ENCODE measurements around the gene AKNAD1. TPM values are rescaled to one million over a fixed set of nuclear protein-coding genes. Genes with fewer than 3 reads are reported as not detected.

AKNAD1 gene
- total RNA-seq, 2 experiments from 2014 or later: not detected

DNA sequence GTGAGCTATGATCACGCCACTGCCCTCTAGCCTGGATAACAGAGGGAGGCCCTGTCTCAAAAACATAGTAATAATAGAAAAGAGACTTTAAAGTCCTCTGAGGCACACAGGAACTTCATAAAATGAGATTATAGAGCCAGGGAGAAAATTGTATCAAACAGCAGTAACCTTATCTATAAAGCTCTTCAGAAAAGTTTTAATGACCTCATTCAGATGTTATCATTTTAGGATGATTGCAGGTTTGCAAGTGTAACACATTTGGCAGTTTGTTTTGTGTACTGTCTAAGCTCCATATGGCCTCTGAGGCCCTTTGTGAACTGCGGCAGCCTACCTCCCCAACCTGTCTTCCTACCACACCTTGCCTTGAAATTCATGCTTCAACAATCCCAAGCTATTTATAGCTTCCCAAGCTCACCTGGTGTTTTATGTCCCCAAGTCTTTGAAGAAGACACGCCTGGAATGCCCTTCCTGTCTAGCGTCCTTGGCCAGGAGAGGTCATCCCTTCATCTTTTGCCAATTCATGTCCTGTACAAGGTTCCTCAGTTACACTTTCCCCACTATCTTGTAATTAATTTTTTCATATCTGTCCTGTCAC is 8.5 kb upstream of the AKNAD1 start:
- ChIA-PET POLR2A (interaction anchor here (1.4 to 1.6 kb wide), 2 partner anchors 23 to 24 kb away, joined by 3 to 4 read pairs; no protein-coding TSS in a partner anchor), CTCF (ENCODE audit: unreplicated experiment) (no interaction called here)
- Histone ChIP-seq H3K79me2 (ENCODE audit: insufficient read depth, low read depth, low read length) (no peaks in the 10 kb centered on the region), H3K36me3 (ENCODE audit: insufficient read depth, low read length) (no peaks in the 10 kb centered on the region), H3K9me3 (ENCODE audit: low read length) (no peaks in the 10 kb centered on the region), H3K27ac (ENCODE audit: low read depth, low read length, poor library complexity, severe bottlenecking) (no peak overlapping the region), H3K4me3 (ENCODE audit: low read depth, low read length, poor library complexity, severe bottlenecking) (no peak overlapping the region), H2AFZ (ENCODE audit: low read length) (no peak overlapping the region), H4K20me1 (ENCODE audit: insufficient read depth, low read length) (no peaks in the 10 kb centered on the region), H3K9me2 (ENCODE audit: insufficient read depth, low read length) (no peaks in the 10 kb centered on the region), H3K4me2 (ENCODE audit: low read length) (no peak overlapping the region), H3K4me1 (ENCODE audit: insufficient read depth, low read length, poor library complexity, severe bottlenecking) (peaks cover 10% of the 10 kb centered on the region)
- TF ChIP-seq, protein P1, sequence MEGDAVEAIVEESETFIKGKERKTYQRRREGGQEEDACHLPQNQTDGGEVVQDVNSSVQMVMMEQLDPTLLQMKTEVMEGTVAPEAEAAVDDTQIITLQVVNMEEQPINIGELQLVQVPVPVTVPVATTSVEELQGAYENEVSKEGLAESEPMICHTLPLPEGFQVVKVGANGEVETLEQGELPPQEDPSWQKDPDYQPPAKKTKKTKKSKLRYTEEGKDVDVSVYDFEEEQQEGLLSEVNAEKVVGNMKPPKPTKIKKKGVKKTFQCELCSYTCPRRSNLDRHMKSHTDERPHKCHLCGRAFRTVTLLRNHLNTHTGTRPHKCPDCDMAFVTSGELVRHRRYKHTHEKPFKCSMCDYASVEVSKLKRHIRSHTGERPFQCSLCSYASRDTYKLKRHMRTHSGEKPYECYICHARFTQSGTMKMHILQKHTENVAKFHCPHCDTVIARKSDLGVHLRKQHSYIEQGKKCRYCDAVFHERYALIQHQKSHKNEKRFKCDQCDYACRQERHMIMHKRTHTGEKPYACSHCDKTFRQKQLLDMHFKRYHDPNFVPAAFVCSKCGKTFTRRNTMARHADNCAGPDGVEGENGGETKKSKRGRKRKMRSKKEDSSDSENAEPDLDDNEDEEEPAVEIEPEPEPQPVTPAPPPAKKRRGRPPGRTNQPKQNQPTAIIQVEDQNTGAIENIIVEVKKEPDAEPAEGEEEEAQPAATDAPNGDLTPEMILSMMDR (conservative IDR thresholded peaks at IDR 0.05; ENCODE audit: low read length): no peak
- no peak for TF ChIP-seq EZH2phosphoT487 (IDR thresholded peaks at IDR 0.05; ENCODE audit: borderline replicate concordance, low read depth, low read length)
- DNase-seq (ENCODE audit: low spot score): no peak
- intact Hi-C loops (cut with micrococcal nuclease; ENCODE audit: unreplicated experiment): no loop called here
- no TSS peak for BruUV-seq (replicated peaks)

DNA sequence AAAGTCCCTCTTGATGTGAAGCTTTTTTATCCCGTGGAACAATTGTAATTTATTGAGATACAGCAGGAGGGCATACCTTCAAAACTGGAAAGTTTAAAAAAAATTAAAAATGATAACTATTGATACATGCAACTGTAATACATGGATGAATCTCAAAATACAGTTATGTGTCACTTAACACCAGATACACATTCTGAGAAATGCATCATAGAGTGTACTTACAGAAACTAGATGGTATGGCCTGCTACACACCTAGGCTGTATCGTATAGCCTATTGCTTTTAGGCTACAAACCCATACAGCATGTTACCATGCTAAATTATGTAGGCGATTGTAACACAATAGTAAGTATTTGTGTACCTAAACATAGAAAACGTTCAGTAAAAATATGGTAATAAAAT is 7.1 kb upstream of the AKNAD1 start:
- POLR2A ChIA-PET: interaction anchor here (0.6 to 1.6 kb wide), 3 partner anchors 11 to 26 kb away, joined by 3 to 4 read pairs (median 3); no protein-coding TSS in a partner anchor
- no peaks in the 10 kb centered on the region for H4K20me1 ChIP-seq (ENCODE audit: insufficient read depth, low read length)

More for the DNA sequence above, 7.1 kb upstream of the AKNAD1 start:
- Histone ChIP-seq H3K4me2 (ENCODE audit: low read length) (no peak overlapping the region), H3K79me2 (ENCODE audit: insufficient read depth, low read depth, low read length) (no peaks in the 10 kb centered on the region), H3K9me3 (ENCODE audit: low read length) (no peaks in the 10 kb centered on the region), H3K9me2 (ENCODE audit: insufficient read depth, low read length) (no peaks in the 10 kb centered on the region), H3K36me3 (ENCODE audit: insufficient read depth, low read length) (no peaks in the 10 kb centered on the region), H3K4me1 (ENCODE audit: insufficient read depth, low read length, poor library complexity, severe bottlenecking) (peaks cover 10% of the 10 kb centered on the region), H2AFZ (ENCODE audit: low read length) (no peak overlapping the region; the same call in 1 of the 2 replicates), H3K4me3 (ENCODE audit: low read depth, low read length, poor library complexity, severe bottlenecking) (no peak overlapping the region), H3K27ac (ENCODE audit: low read depth, low read length, poor library complexity, severe bottlenecking) (no peak overlapping the region)
- CTCF ChIA-PET (ENCODE audit: unreplicated experiment): interaction anchor here (0.6 kb wide), 1 partner anchor 26 kb away, joined by 4 read pairs; no protein-coding TSS in a partner anchor
- no peak for DNase-seq (ENCODE audit: low spot score)
- intact Hi-C loops (cut with micrococcal nuclease; ENCODE audit: unreplicated experiment): no loop called here
- TF ChIP-seq EZH2phosphoT487 (IDR thresholded peaks at IDR 0.05; ENCODE audit: borderline replicate concordance, low read depth, low read length): no peak
- TF ChIP-seq, protein P1 (conservative IDR thresholded peaks at IDR 0.05; ENCODE audit: low read length): no peak
- BruUV-seq (replicated peaks): no TSS peak
